ENCODE results near the gene TFB1M. TPM values are rescaled to one million over a fixed set of nuclear protein-coding genes. Genes with fewer than 3 reads are reported as not detected.
A peak's percentile ranks its signal among the peaks of the same experiment; 100 is the strongest.

TFB1M gene
- total RNA-seq, 2 experiments from 2014 or later = 32.4 to 36.3 TPM

DNA sequence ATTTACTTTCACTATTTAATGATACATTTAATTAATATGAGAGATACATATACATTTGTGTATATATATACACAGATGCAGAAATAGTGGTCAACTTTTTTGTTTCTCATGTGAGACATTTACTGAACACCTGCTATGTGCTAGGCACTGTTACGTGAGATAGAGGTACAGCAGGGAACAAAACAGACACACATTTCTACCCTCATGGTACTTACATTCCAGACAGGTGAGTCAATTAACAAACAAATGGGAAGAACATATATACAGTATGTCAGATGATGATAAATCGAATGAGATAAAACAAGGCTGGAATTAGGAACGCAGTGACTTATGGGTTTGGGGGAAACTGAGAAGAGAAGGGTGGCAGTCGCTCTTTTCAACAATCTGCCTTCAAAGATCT is 5.1 kb downstream of the TFB1M start:
- no peak overlapping the region for H3K27ac Mint-ChIP-seq
- POLR2A ChIA-PET = no interaction called here
- no peak overlapping the region for H3K4me3 Mint-ChIP-seq
- no peaks in the 10 kb centered on the region for H3K9me3 Mint-ChIP-seq
- H3K4me1 Mint-ChIP-seq = peaks cover 27% of the 10 kb centered on the region
- no peak for DNase-seq
- H3K27me3 Mint-ChIP-seq = no peaks in the 10 kb centered on the region
- ATAC-seq (ENCODE audit: low read depth) = no peak
- peaks cover 36% of the 10 kb centered on the region for H3K36me3 Mint-ChIP-seq

DNA sequence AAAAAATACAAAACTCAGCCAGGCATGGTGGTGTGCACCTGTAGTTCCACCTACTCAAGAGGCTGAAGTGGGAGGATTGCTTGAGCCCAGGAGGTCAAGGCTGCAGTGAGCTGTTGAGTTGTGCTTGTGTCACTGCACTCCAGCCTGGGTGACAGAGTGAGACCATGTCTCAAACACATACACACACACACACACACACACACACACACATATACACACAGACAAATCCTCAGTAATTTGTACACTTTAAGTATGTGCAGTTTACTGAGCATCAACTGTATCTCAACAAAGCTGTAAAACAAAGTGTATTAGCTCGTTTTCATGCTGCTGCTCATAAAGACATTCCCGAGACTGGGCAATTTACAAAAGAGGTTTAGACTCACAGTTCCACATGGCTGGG is 7.3 kb downstream of the TFB1M start:
- no peak overlapping the region for H3K4me3 Mint-ChIP-seq
- peak; percentile 45 for ATAC-seq (ENCODE audit: low read depth)
- DNase-seq = no peak
- peaks cover 40% of the 10 kb centered on the region for H3K36me3 Mint-ChIP-seq
- no peaks in the 10 kb centered on the region for H3K27me3 Mint-ChIP-seq
- H3K9me3 Mint-ChIP-seq = no peaks in the 10 kb centered on the region
- POLR2A ChIA-PET = interaction anchor here (0.7 kb wide), 1 partner anchor 227 kb away, joined by 3 read pairs; no protein-coding TSS in a partner anchor
- peaks cover 18% of the 10 kb centered on the region for H3K4me1 Mint-ChIP-seq
- no peak overlapping the region for H3K27ac Mint-ChIP-seq

DNA sequence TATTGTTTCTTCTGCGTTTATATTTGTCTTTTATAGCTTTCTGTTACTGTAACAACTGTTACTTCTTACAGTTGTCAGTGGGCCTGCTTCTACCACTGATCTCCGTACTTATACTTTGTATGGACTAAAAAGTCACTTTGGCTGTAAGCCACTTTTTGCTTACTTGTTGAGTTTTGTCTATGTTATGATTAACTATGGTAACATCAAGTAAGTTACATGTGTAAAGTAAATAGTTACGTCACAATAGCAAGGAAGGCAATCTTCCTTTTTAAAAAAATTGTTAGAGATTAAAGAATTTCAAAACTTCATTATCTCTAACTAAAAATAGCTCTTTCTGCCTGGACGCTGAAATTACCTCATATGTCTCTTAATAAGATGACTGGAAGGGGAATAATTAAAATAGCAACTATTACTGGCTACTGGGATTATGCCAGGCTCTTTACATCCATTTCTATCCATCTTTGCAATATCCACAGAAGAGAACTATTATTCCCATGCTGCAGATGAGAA is 10.9 kb downstream of the TFB1M start:
- POLR2A ChIA-PET = no interaction called here
- Mint-ChIP-seq H3K4me3 (no peak overlapping the region), H3K27ac (no peak overlapping the region), H3K27me3 (no peaks in the 10 kb centered on the region), H3K9me3 (no peaks in the 10 kb centered on the region), H3K36me3 (peaks cover 32% of the 10 kb centered on the region), H3K4me1 (peaks cover 3% of the 10 kb centered on the region)
- ATAC-seq (ENCODE audit: low read depth) (no peak), DNase-seq (no peak)

DNA sequence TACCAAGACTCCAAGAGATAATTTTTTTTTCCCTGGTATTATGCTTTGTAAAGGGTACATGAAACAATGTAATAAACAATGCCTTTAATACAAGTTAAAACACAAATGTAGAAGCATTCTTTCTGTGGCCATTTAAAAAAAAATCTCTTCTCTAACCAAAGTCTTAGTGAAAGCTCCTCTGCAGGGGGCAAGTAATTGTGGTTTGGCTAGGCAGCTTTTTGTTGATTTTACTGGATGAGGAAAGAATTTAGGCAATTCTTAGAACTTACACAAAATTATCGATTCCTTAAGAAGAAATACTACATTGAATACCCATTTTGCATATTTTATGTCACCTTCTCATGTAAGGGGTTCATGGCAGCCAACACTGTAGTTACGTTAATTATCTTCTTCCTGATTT is 12.4 kb downstream of the TFB1M start:
- Mint-ChIP-seq H3K27me3 (no peaks in the 10 kb centered on the region), H3K27ac (no peak overlapping the region), H3K4me3 (no peak overlapping the region), H3K36me3 (peaks cover 31% of the 10 kb centered on the region), H3K9me3 (no peaks in the 10 kb centered on the region), H3K4me1 (peaks cover 6% of the 10 kb centered on the region)
- ATAC-seq (ENCODE audit: low read depth) (no peak), DNase-seq (no peak)
- POLR2A ChIA-PET = no interaction called here

DNA sequence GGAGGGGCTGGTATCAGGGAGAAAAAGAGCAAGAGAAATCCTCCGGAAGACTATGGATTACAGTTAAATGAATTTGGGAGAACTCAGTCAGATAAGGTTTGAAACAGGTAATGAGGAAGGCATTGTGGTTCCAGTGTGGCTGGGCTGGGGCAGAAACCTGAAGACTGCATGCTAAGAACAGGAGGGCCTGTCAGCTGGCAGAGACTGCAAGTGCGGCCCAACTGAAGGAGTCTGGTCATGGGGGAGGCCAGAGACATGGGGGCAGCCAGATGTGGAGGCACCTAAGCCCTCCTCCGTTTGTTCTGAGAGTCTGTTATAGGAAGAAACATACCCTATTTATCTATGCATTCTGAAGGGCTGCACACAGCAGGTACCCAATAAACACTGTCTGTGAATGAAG is 16.6 kb downstream of the TFB1M start:
- peaks cover 22% of the 10 kb centered on the region for H3K36me3 Mint-ChIP-seq
- no peak overlapping the region for H3K27ac Mint-ChIP-seq

DNA sequence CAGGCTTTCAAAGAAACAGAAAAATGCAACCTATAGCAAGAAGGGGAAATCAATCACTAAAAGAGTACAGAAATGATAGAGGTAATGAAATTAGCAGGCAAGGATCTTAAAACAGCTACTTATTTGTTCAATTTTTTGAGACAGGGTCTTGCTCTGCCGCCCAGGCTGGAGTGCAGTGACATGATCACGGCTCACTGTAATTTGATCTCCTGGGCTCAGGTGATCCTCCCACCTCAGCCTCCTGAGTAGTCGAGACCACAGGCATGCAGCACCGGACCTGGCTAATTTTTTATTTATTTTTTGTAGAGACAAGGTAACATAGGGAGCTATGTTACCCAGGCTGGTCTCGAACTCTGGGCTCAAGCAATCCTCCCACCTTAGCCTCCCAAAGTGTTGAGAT is 21.6 kb downstream of the TFB1M start:
- no peaks in the 10 kb centered on the region for H3K9me3 Mint-ChIP-seq
- no peak overlapping the region for H3K4me3 Mint-ChIP-seq
- H3K4me1 Mint-ChIP-seq = peaks cover 3% of the 10 kb centered on the region
- no peaks in the 10 kb centered on the region for H3K27me3 Mint-ChIP-seq
- H3K36me3 Mint-ChIP-seq = peaks cover 34% of the 10 kb centered on the region
- POLR2A ChIA-PET = no interaction called here
- no peak for DNase-seq
- H3K27ac Mint-ChIP-seq = no peak overlapping the region
- ATAC-seq (ENCODE audit: low read depth) = no peak

More for the DNA sequence above, 16.6 kb downstream of the TFB1M start:
- ATAC-seq (ENCODE audit: low read depth) (no peak), DNase-seq (no peak)
- Mint-ChIP-seq H3K27me3 (no peaks in the 10 kb centered on the region), H3K4me3 (no peak overlapping the region), H3K9me3 (no peaks in the 10 kb centered on the region), H3K4me1 (peaks cover 3% of the 10 kb centered on the region)
- POLR2A ChIA-PET = no interaction called here

DNA sequence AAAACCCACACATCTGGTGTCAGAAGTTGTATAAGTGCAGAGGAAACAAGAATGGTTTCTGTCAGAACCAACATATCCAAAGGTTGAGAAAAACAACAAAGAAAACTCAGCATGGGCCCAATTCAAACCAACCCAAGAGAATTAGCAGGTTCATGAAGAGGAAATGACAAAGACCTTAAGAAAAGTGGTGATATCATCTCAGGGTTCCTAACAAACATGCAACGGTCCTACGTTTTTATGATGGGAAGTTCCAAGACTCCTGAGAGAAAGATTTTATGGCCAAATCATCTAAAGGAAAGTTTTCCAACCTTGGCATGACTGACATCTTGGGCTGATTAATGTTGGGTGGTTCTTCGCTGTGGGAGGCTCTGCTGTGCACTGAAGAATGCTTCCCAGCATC is 23.0 kb downstream of the TFB1M start:
- POLR2A ChIA-PET = no interaction called here
- H3K4me3 Mint-ChIP-seq = no peak overlapping the region
- no peak for ATAC-seq (ENCODE audit: low read depth)
- no peaks in the 10 kb centered on the region for H3K9me3 Mint-ChIP-seq
- no peak for DNase-seq
- H3K36me3 Mint-ChIP-seq = peaks cover 34% of the 10 kb centered on the region
- no peaks in the 10 kb centered on the region for H3K4me1 Mint-ChIP-seq
- no peak overlapping the region for H3K27ac Mint-ChIP-seq
- H3K27me3 Mint-ChIP-seq = no peaks in the 10 kb centered on the region

DNA sequence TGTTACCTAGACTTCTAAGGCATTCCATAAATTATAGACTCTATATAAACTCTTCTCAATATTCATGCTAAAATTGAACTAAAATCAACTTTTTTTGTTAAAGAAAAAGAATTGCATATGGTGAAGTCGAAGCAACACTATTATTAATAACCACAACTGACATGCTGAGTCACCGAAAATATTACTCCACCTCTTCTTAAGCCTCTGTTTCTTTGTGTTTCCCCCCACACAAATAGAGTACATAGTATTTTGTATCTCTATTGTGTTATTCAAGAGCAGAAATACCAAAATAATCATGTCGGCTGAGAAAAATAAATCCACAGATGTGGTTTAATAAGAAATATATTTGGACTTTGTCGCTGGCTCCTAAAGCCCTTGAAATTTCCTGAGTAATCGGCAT is 23.8 kb downstream of the TFB1M start:
- Mint-ChIP-seq H3K27ac (no peak overlapping the region), H3K27me3 (no peaks in the 10 kb centered on the region), H3K36me3 (peaks cover 34% of the 10 kb centered on the region), H3K9me3 (no peaks in the 10 kb centered on the region), H3K4me3 (no peak overlapping the region), H3K4me1 (no peaks in the 10 kb centered on the region)
- POLR2A ChIA-PET = no interaction called here
- DNase-seq (no peak), ATAC-seq (ENCODE audit: low read depth) (no peak)

DNA sequence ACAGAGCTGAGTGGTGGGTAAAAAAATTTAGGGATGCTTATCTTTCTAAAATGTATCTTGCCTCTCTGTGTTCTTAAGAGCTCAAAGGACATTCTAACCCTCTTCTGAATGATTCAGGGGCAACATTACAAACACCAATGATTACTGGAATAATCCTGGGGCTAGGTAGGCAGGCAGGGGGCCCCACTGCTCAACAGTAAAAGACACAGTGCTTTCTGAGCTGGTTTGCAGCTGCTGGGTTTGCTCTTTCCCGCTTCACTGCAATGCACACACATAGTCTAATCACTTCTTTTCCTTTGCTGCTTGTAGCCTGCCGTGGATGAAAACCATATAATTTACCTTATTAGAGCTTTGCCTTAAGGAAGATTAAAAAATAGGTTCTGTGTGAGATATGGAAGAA is 26.5 kb downstream of the TFB1M start:
- ATAC-seq (ENCODE audit: low read depth) (no peak), DNase-seq (no peak)
- no peaks in the 10 kb centered on the region for H3K9me3 Mint-ChIP-seq
- no peak overlapping the region for H3K27ac Mint-ChIP-seq
- POLR2A ChIA-PET = no interaction called here
- H3K4me3 Mint-ChIP-seq = no peak overlapping the region
- no peaks in the 10 kb centered on the region for H3K27me3 Mint-ChIP-seq
- H3K36me3 Mint-ChIP-seq = peaks cover 40% of the 10 kb centered on the region
- H3K4me1 Mint-ChIP-seq = no peaks in the 10 kb centered on the region

DNA sequence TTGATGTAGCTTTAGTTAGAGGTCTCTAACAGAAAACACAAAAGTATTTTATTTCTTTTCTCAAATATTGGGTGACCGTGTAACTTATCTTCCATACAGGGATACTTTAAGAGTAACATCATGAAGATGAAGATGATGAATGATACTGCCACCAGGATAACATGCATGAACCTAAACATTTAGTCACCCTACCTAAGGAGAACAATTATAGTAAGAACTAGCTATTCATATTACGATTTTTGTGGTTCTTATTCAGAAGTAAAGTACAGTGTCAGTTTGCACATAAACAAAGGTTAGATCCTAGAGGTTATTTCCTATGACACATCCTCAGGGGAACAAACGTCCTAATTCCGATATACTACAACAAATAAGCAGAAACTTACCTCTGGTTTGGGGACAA is 29.5 kb downstream of the TFB1M start:
- Mint-ChIP-seq H3K27ac (no peak overlapping the region), H3K4me1 (peaks cover 3% of the 10 kb centered on the region), H3K36me3 (peaks cover 35% of the 10 kb centered on the region), H3K4me3 (no peak overlapping the region), H3K9me3 (no peaks in the 10 kb centered on the region), H3K27me3 (no peaks in the 10 kb centered on the region)
- POLR2A ChIA-PET = no interaction called here
- ATAC-seq (ENCODE audit: low read depth) (no peak), DNase-seq (no peak)

DNA sequence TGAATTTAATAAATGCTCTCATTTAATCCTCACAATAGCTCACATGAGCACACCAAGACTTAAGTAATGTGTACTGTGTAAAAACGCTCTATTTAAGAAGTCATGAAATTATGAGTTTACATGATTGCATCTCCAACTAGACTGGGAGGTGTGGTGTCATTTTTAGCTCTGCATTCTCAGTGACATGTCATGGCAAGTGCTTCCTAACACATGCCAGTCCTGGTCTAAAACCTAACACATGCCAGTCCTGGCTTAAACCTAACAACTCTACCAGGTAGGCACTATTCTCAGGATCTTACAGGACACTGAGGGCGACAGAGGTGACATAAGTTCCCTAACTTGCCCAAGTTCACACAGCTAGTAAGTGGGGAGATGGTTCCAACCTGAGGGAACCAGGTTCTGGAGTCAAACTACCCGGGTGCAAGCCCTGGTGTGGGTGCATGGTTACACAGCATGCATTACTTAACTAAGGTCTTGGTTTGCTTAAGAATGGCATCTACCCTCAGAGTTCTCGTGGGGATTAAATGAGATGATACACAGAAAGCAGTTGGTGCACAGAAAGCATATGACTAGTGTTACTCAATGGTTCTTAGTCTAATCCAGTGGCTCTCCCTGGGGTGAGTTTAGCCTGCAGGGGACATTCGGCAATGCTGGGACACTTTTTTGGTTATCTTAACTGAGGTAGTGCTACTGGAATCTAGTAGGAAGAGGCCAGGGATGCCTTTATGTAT is 35.8 kb downstream of the TFB1M start:
- Mint-ChIP-seq H3K9me3 (no peaks in the 10 kb centered on the region), H3K27ac (no peak overlapping the region), H3K36me3 (peaks cover 33% of the 10 kb centered on the region), H3K27me3 (no peaks in the 10 kb centered on the region), H3K4me1 (peaks cover 4% of the 10 kb centered on the region), H3K4me3 (no peak overlapping the region)
- ATAC-seq (ENCODE audit: low read depth) (no peak), DNase-seq (no peak)
- POLR2A ChIA-PET = no interaction called here

DNA sequence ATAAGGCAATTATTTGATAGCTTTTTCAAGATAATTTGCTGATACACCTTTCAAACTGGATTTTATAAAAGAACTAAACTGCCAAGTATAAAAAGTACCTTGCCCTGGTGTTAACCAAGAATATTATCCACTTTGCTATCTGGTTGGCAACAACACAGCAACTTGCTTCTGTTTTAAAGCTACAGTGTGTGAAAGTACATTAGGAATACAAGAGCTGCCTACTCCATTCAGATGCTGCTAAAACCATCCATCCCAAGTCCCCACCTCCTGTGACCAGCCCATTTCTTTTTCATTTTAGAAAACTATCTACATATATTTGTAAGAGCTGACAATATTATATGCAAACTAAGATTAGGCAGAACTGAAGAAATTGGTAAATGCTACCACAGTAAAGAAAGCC is 37.6 kb downstream of the TFB1M start:
- POLR2A ChIA-PET = no interaction called here
- Mint-ChIP-seq H3K4me3 (no peak overlapping the region), H3K27ac (no peak overlapping the region), H3K4me1 (peaks cover 6% of the 10 kb centered on the region), H3K9me3 (no peaks in the 10 kb centered on the region), H3K27me3 (no peaks in the 10 kb centered on the region), H3K36me3 (peaks cover 27% of the 10 kb centered on the region)
- no peak for DNase-seq
- ATAC-seq (ENCODE audit: low read depth) = no peak

DNA sequence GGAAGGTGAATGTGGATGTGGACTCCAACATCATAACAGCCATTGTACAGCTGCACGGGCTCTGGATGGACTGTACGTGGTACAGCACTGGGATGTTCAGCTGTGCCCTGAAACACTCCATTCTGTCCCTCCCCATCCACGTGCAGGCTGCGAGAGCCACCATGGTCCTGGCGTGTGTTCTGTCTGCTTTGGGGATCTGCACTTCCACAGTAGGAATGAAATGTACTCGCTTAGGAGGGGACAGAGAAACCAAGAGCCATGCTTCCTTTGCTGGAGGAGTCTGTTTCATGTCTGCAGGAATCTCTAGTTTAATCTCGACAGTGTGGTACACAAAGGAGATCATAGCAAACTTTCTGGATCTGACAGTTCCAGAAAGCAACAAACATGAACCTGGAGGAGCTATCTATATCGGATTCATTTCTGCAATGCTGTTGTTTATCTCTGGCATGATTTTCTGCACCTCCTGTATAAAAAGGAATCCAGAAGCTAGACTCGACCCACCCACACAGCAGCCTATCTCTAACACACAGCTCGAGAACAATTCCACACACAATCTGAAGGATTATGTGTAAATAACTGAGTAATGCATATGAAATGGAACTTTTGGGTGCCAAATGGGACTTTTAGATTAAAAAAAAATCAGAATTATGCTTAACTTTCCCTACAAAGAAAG is 38.3 kb downstream of the TFB1M start:
- DNase-seq (no peak), ATAC-seq (ENCODE audit: low read depth) (no peak)
- Mint-ChIP-seq H3K27me3 (no peaks in the 10 kb centered on the region), H3K4me1 (peaks cover 6% of the 10 kb centered on the region), H3K27ac (no peak overlapping the region), H3K4me3 (no peak overlapping the region), H3K9me3 (no peaks in the 10 kb centered on the region), H3K36me3 (peaks cover 27% of the 10 kb centered on the region)
- POLR2A ChIA-PET = no interaction called here

DNA sequence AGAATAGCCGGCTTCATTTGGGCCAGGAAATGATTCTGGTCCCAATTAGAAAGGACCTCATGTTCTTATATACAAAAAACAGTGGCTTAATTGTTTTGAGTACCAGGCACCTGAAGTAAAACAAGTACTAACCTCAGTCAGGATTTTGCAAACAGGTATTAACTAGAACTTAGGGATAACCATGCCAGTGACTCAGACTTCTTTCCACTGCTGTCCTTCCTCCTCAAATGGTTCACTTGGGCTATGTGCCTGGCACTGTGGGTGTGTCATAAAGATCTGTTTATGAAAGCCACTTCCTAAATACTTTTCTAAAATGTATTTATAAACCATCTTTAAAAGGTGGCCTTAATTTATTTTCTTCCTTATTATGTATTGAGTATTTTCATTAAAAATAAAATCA is 39.8 kb downstream of the TFB1M start:
- H3K4me3 Mint-ChIP-seq = no peak overlapping the region
- no peak overlapping the region for H3K27ac Mint-ChIP-seq
- no peaks in the 10 kb centered on the region for H3K27me3 Mint-ChIP-seq
- H3K9me3 Mint-ChIP-seq = no peaks in the 10 kb centered on the region
- H3K36me3 Mint-ChIP-seq = peaks cover 28% of the 10 kb centered on the region
- DNase-seq (no peak), ATAC-seq (ENCODE audit: low read depth) (no peak)
- H3K4me1 Mint-ChIP-seq = peaks cover 2% of the 10 kb centered on the region
- POLR2A ChIA-PET = no interaction called here

Data from activated naive CD8-positive, alpha-beta T cell treated with anti-CD3 and anti-CD28 coated beads, Interleukin-2, amount 10 ng/mL, durations not matched to agents 7 days and 5 days (primary cell).